Measurements from ENCODE around the gene ZSCAN16. TPM values are rescaled to one million over a fixed set of nuclear protein-coding genes. Genes with fewer than 3 reads are reported as not detected.

Gene ZSCAN16
- total and polyA plus RNA-seq, 9 of the 15 experiments (the other 6 are each of a cell fraction or from before 2014, with no cell fraction given): 0.08 TPM; not detected in 8

DNA sequence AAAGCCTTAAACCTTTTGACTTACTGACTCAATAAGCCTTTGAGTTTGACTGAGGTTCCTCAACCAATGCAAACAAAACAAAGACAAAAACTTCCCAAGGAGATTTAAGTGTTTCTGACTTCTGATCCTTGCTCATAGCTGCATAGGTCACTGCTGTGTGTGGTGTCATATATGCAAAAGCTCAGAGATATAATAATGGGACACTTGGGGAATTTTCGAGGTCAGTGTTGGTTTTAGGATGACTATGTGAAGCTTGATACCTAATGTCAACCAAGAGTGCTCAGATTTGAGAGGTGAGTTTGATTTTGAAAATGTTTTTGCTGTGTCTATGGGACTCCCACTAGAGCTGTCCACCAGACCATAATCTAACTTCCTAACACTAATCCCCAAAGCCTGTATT lies 43.5 kb downstream of the ZSCAN16 start (continued):
- no peak for TF ChIP-seq MCM5 (IDR thresholded peaks at IDR 0.05; ENCODE audit: low read depth)
- TF ChIP-seq ZBTB7A (IDR thresholded peaks at IDR 0.05; ENCODE audit: borderline replicate concordance, control insufficient read depth, low read depth, low read length): no peak
- no peak for TF ChIP-seq RBFOX2 (IDR thresholded peaks at IDR 0.05; ENCODE audit: low read depth, low read length)
- TF ChIP-seq, protein P1, sequence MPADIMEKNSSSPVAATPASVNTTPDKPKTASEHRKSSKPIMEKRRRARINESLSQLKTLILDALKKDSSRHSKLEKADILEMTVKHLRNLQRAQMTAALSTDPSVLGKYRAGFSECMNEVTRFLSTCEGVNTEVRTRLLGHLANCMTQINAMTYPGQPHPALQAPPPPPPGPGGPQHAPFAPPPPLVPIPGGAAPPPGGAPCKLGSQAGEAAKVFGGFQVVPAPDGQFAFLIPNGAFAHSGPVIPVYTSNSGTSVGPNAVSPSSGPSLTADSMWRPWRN (IDR thresholded peaks at IDR 0.05; ENCODE audit: low read depth): no peak
- TF ChIP-seq, protein P2, sequence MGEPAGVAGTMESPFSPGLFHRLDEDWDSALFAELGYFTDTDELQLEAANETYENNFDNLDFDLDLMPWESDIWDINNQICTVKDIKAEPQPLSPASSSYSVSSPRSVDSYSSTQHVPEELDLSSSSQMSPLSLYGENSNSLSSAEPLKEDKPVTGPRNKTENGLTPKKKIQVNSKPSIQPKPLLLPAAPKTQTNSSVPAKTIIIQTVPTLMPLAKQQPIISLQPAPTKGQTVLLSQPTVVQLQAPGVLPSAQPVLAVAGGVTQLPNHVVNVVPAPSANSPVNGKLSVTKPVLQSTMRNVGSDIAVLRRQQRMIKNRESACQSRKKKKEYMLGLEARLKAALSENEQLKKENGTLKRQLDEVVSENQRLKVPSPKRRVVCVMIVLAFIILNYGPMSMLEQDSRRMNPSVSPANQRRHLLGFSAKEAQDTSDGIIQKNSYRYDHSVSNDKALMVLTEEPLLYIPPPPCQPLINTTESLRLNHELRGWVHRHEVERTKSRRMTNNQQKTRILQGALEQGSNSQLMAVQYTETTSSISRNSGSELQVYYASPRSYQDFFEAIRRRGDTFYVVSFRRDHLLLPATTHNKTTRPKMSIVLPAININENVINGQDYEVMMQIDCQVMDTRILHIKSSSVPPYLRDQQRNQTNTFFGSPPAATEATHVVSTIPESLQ (CRISPR knock-in tag; IDR thresholded peaks at IDR 0.05): no peak
- TF ChIP-seq, protein P3, sequence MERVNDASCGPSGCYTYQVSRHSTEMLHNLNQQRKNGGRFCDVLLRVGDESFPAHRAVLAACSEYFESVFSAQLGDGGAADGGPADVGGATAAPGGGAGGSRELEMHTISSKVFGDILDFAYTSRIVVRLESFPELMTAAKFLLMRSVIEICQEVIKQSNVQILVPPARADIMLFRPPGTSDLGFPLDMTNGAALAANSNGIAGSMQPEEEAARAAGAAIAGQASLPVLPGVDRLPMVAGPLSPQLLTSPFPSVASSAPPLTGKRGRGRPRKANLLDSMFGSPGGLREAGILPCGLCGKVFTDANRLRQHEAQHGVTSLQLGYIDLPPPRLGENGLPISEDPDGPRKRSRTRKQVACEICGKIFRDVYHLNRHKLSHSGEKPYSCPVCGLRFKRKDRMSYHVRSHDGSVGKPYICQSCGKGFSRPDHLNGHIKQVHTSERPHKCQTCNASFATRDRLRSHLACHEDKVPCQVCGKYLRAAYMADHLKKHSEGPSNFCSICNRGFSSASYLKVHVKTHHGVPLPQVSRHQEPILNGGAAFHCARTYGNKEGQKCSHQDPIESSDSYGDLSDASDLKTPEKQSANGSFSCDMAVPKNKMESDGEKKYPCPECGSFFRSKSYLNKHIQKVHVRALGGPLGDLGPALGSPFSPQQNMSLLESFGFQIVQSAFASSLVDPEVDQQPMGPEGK (CRISPR knock-in tag; IDR thresholded peaks at IDR 0.05; ENCODE audit: borderline replicate concordance): no peak
- TF ChIP-seq NCOA1 (IDR thresholded peaks at IDR 0.05; ENCODE audit: low read depth): no peak
- no peak for TF ChIP-seq SMARCE1 (IDR thresholded peaks at IDR 0.05)
- no peak for TF ChIP-seq MTA2 (IDR thresholded peaks at IDR 0.05; ENCODE audit: low read depth)
